ENCODE measurements around the gene HLA-DQA2.
"Not testable (repeated sequence)": the region's sequence is repeated elsewhere in the genome, so short reads cannot be mapped to it uniquely, and the experiment has no call there.

HLA-DQA2 gene

DNA sequence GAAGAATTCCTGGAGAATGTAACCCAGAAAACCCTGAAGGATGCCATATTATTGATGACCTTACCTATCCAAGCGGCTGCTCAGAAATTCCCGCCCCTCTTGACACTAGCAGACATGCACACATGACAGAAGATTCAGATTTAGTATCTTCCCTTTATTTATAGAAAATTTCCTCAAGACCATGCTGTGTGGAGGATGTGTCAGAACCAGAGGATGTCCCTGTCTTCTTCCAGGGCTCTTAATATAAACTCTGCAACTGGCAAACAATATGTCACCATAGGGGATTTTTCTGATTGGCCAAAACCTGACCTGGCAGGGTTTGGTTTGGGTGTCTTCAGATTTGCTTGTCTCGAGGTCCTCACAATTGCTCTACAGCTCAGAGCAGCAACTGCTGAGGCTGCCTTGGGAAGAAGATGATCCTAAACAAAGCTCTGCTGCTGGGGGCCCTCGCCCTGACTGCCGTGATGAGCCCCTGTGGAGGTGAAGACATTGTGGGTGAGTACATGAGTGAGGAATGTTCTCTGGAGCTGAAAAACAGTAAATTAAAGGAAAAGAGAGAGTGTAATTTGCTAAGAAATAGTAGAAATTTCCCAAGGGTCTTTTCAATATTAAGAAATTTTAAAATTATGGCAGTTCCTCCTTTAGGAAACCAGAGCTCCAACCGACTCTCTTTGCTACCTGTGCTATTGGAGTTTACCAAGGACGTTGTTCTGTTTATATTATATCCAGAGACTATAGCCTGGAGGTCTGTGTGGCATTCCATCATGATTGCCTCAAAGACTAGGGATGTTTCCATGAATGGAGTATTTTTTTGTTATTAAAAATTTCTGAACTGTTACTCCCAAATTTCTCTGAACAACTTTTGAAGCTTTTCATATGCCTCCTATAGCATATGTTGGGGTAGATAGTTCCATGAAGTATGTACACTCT, at the start of gene HLA-DQA2:
TSS of gene HLA-DQA2 (plus strand) at position 361 of the 930 bp plus-strand sequence. CDS start at position 414, 53 bp downstream.
- peak; percentile 37 for DNase-seq (ENCODE audit: low spot score)

DNA sequence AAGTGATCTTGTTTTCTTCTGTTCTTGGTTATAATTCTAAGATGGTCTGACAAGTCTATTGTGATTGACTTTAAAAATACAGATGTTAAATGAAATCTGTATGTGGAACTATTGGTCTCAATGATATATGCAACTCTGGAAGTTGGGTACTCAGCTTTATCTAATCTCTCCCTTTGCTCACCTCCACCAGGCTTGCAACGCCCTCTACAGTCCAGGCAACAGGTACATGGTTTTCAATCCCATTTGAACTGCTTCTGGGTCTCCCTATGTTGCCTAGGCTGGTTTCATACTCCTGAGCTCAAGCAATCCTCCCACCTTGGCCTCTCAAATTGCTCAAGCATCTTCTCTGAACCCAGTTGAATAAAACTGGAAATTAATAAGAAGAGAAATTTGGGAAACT, 49.2 kb upstream of the HLA-DQA2 start:
- DNase-seq (ENCODE audit: low spot score), result peak; percentile 78

DNA sequence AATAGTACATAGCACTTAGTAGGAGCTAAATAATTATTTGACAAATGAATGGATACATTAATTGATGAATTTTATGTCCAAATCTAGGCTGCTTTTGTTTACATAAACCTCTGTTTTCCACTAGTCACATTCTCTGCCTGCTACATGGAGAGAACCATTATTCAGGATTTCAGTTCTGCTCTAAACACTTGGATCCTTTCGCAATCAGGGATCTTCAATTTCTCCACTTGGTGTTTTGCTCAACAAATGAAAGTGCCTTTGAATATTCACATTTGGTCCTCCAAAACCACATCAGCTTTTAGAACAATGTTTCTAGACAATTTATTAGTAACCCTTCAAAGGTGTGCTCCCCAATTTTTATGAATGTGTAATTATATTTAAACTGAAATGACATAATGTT, 44.2 kb upstream of the HLA-DQA2 start:
- no peak for DNase-seq (ENCODE audit: low spot score)

DNA sequence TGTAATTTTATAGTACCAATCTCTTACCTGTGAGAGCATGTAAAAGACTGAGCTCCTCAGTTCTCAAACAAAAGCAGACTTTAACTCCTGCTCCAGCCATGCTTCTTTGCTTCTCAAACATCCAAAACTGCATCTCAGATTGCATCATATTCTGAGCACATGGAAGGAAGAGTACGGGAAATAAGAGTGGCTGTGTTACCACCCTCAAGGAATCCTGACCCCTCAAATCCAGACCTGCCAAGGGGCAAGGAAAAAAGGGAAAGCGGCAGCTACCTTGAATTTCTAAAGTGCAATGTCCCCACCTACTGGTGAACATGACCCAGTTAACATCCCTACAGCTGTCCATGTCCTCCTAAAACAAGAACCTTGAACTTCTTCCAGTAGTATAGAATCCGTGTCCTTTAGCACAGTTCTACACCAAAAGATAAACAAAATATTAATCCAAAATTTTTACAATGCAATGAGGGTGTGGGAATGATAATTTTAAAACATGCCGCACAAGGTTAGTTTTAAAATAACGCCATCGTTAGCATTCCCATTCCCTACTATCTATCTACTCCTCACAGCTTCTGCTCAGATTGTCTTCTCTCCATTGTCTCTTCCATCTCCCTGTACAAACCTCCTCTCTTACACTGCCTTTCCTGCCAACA, 40.7 kb upstream of the HLA-DQA2 start:
- peak; percentile 67 for DNase-seq (ENCODE audit: low spot score)

- DNase-seq (ENCODE audit: low spot score), result no peak
Measured at GRCh38 chr6:32703347-32703746, 37.8 kb upstream of the HLA-DQA2 start.

DNA sequence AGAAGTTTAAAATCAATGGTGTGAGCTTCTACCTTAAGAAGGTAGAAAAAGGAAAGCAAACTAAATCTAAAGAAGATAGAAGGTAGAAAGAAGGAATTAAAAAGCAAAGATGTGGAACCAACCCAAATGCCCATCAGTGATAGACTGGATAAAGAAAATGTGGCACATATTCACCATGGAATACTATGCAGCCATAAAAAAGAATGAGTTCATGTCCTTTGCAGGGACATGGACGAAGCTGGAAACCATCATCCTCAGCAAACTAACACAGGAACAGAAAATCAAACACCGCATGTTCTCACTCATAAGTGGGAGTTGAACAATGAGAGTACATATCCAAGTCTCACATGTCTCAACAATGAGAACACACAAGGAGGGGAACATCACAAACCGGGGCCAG, 36.0 kb upstream of the HLA-DQA2 start:
- not testable (repeated sequence) for DNase-seq (ENCODE audit: low spot score)

DNA sequence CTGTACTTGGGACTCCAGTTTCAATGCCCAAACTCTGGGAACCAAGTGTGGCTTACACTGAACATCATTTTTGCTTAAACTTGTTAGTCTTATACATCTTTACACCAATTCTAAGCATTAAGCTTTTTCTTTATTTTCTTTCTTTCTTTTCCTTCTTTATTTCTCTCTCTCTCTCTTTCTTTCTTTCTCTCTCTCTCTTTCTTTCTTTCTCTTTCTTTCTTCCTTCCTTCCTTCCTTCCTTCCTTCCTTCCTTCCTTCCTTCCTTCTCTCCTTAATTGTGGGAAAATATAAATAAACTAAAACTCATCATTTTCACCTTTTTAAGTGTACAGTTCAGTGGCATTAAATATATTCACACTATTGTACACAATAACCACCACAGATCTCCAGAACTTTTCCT, 31.6 kb upstream of the HLA-DQA2 start:
- no peak for DNase-seq (ENCODE audit: low spot score)

GRCh38 chr6:32713241-32713640, 27.9 kb upstream of the HLA-DQA2 start:
- no peak for DNase-seq (ENCODE audit: low spot score)

DNA sequence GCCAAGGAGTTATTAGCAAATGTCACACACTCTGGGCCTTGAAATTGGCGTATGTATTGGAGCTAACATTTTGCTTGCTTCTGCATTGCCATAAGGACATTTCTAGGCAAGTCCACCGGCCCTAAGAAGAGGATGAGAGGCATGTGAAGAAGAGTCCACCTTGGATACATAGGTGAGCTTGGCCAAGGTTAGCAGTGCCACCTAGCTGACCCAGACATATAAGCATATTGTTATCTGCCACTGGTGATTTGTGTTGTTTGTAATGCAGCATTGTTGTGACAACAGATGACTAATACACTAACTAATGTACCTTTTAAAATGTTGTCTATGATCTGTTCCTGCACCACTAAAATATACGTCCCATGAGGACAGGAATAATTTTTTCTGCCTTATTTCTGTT, 24.8 kb upstream of the HLA-DQA2 start:
- no peak for DNase-seq (ENCODE audit: low spot score)

GRCh38 chr6:32718879-32719278, 22.3 kb upstream of the HLA-DQA2 start:
- DNase-seq (ENCODE audit: low spot score), result peak; percentile 16

GRCh38 chr6:32738126-32738525, 3.1 kb upstream of the HLA-DQA2 start:
- DNase-seq (ENCODE audit: low spot score), result no peak

GRCh38 chr6:32742374-32742773, 1.2 kb downstream of the HLA-DQA2 start:
- DNase-seq (ENCODE audit: low spot score), result no peak

DNA sequence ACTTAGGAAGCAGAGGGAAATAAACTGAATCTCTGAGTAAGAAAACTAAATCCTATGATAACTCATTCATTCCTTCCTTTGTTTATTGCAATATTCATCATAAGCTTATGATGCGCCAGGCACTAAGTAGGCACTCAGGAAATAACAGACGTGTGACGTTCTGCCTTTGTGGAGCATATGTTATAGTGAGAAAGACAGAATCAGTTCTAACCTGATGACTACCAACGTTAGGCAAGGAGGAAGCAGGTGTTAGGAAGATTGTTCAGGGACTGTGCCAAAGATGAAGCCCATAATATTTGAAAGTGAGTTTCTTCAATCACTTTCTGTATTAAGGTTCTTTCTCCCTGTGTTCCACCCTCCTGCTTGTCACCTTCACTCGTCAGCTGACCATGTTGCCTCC, 3.6 kb downstream of the HLA-DQA2 start:
- DNase-seq (ENCODE audit: low spot score), result no peak

GRCh38 chr6:32745649-32746048, 4.5 kb downstream of the HLA-DQA2 start:
- DNase-seq (ENCODE audit: low spot score), result not testable (repeated sequence)

GRCh38 chr6:32752580-32752979, 11.4 kb downstream of the HLA-DQA2 start:
- DNase-seq (ENCODE audit: low spot score), result no peak

DNA sequence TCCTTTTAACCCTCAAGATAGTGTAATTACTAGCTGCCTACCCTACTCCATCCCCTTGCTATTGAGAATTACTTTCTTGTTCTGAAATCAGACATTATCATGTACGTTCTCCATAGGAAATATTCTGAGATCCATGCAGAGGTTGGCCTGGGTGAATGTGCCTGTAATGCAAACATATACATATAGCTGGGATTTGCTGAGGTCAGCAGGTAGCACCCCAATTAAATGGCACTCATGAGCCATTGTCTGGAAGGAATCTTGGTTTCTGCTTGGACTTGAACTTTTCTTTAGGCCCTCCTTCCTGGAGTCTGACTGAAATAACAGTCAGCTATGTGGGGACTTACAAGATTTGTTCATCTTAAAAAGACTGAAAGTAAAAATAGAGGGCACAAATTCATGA, 18.5 kb downstream of the HLA-DQA2 start:
- DNase-seq (ENCODE audit: low spot score), result no peak

- DNase-seq (ENCODE audit: low spot score), result no peak
Measured at GRCh38 chr6:32761072-32761471, 19.9 kb downstream of the HLA-DQA2 start.

DNA sequence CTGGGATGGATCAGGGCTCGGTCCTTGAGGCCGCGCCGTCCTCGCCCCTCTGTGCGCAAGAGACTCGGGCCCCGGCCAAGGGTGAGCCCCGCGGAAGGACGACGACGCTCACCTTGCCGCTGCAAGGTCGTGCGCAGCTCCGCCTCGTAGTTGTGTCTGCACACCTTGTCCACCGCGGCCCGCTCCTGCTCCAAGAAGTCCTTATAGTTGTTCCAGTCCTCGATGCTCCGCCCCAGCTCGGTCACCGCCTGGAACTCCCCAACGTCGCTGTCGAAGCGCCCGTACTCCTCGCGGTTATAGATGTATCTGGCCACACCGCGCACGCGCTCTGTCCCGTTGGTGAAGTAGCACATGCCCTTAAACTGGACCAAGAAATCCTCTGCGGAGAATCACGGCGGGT, 20.4 kb downstream of the HLA-DQA2 start:
- DNase-seq (ENCODE audit: low spot score), result no peak

GRCh38 chr6:32763421-32763820, 22.2 kb downstream of the HLA-DQA2 start, which contains the start of gene HLA-DQB2:
Gene HLA-DQB2 (minus strand): TSS chr6:32763532. CDS start chr6:32763470, 62 bp downstream.
- peak; percentile 5 for DNase-seq (ENCODE audit: low spot score)

GRCh38 chr6:32764048-32764447, 22.9 kb downstream of the HLA-DQA2 start:
- DNase-seq (ENCODE audit: low spot score), result no peak

- DNase-seq (ENCODE audit: low spot score), result no peak
Measured at GRCh38 chr6:32772656-32773055, 31.5 kb downstream of the HLA-DQA2 start.

DNA sequence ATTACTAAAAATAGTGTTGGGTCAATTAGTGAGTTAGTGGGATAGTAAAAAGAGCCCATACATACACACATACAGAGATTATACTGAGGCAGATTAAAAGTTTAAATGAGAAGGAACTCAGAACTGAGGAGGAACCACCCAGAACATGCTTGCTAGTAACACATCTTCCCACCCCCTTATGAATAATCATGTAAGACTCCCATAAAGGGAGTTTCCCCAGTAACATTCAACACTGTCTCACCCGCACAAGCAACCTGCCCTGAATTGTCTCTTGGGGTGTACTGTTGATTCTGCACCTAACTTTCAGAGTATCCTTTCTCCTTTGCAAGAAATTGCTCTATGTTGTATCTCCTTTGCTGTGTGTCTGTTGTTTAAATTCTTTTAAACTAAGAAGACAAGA, 33.2 kb downstream of the HLA-DQA2 start:
- peak; percentile 31 for DNase-seq (ENCODE audit: low spot score)

- no peak for DNase-seq (ENCODE audit: low spot score)
Measured at GRCh38 chr6:32775071-32775470, 33.9 kb downstream of the HLA-DQA2 start.
